Brain microvascular endothelial cell (primary cell): Measurements from ENCODE around the gene PEX14.
"Not testable (repeated sequence)": the region's sequence is repeated elsewhere in the genome, so short reads cannot be mapped to it uniquely, and the experiment has no call there.

Source experiments
- DNase-seq: peaks from one replicate; pipeline ENCODE4 v3.0.0-alpha.2; 2020
- H3K27ac ChIP-seq: fragments of 250-450 bp; sonication (Bioruptor Pico); 2 replicates; pipeline ENCODE4 v1.5.1; 2020; ENCODE audit warnings: mild to moderate bottlenecking, moderate library complexity
- H3K27me3 ChIP-seq: fragments of 250-450 bp; sonication (Bioruptor Pico); replicated peaks from 2 replicates; pipeline ENCODE4 v1.5.1; 2020; ENCODE audit warnings: mild to moderate bottlenecking
- H3K36me3 ChIP-seq: fragments of 250-450 bp; sonication (Bioruptor Pico); replicated peaks from 2 replicates; pipeline ENCODE4 v1.5.1; 2020; ENCODE audit warnings: mild to moderate bottlenecking
- H3K4me3 ChIP-seq: 2 replicates; pipeline ENCODE4 v1.5.1; 2011; ENCODE audit warnings: low read depth, mild to moderate bottlenecking, control low read depth, low read length, moderate library complexity
- CTCF ChIP-seq: IDR thresholded peaks from 2 replicates; pipeline ENCODE4 v1.5.1; 2011; ENCODE audit warnings: low read depth, mild to moderate bottlenecking, moderate library complexity, low read length, control low read depth, inconsistent platforms; ENCODE audit errors: missing control alignments
- in situ Hi-C: cut with HindIII; loops from 2 replicates; pipeline ENCODE4 v1.10.0; 2017; ENCODE audit warnings: low sequenced_read_pairs, low pct_ligation_motif_present

The PEX14 gene

GRCh38 chr1:10495475-10495817, 20.7 kb downstream of the PEX14 start:
- DNase-seq: no peak
- no peak for TF ChIP-seq CTCF
- Histone ChIP-seq H3K36me3 (peaks cover 14% of the 10 kb centered on the region), H3K4me3 (no peak overlapping the region), H3K27me3 (no peaks in the 10 kb centered on the region), H3K27ac (no peak overlapping the region)
- in situ Hi-C loops: no loop called here

- Histone ChIP-seq H3K36me3 (peaks cover 14% of the 10 kb centered on the region), H3K27ac (no peak overlapping the region), H3K27me3 (no peaks in the 10 kb centered on the region), H3K4me3 (no peak overlapping the region)
- DNase-seq: no peak
- in situ Hi-C loops: no loop called here
- no peak for TF ChIP-seq CTCF
These were observed 21.2 kb downstream of the PEX14 start for GRCh38 chr1:10495952-10496351.

GRCh38 chr1:10497109-10497508, 22.4 kb downstream of the PEX14 start:
- no peak overlapping the region for H3K4me3 ChIP-seq
- H3K27me3 ChIP-seq: no peaks in the 10 kb centered on the region
- H3K36me3 ChIP-seq: peaks cover 14% of the 10 kb centered on the region
- no peak for TF ChIP-seq CTCF
- DNase-seq: no peak
- in situ Hi-C loops: no loop called here
- H3K27ac ChIP-seq: no peak overlapping the region

GRCh38 chr1:10498231-10498630, 23.5 kb downstream of the PEX14 start:
- no peaks in the 10 kb centered on the region for H3K27me3 ChIP-seq
- peaks cover 14% of the 10 kb centered on the region for H3K36me3 ChIP-seq
- no peak for TF ChIP-seq CTCF
- no peak overlapping the region for H3K4me3 ChIP-seq
- in situ Hi-C loops: no loop called here
- H3K27ac ChIP-seq: no peak overlapping the region
- DNase-seq: no peak

GRCh38 chr1:10502206-10502605, 27.5 kb downstream of the PEX14 start:
- Histone ChIP-seq H3K27me3 (no peaks in the 10 kb centered on the region), H3K27ac (no peak overlapping the region), H3K4me3 (no peak overlapping the region), H3K36me3 (no peaks in the 10 kb centered on the region)
- in situ Hi-C loops: no loop called here
- DNase-seq: no peak
- no peak for TF ChIP-seq CTCF

- Histone ChIP-seq H3K4me3 (no peak overlapping the region), H3K27me3 (no peaks in the 10 kb centered on the region), H3K36me3 (no peaks in the 10 kb centered on the region), H3K27ac (no peak overlapping the region)
- in situ Hi-C loops: no loop called here
- TF ChIP-seq CTCF: no peak
- DNase-seq: no peak
These were observed 29.5 kb downstream of the PEX14 start for GRCh38 chr1:10504249-10504648.

GRCh38 chr1:10506046-10506676, 31.4 kb downstream of the PEX14 start:
- not testable (repeated sequence) for DNase-seq

More at GRCh38 chr1:10506046-10506676, 31.4 kb downstream of the PEX14 start:
- in situ Hi-C loops, H3K27me3 ChIP-seq, H3K27ac ChIP-seq, H3K36me3 ChIP-seq, H3K4me3 ChIP-seq: not testable (repeated sequence)
